ENCODE data around the gene TPCN2. TPM values are rescaled to one million over a fixed set of nuclear protein-coding genes. Genes with fewer than 3 reads are reported as not detected.

Gene TPCN2
- total RNA-seq, 6 experiments from 2014 or later, result 8.0 to 11.2 (median 9.0) TPM

- Mint-ChIP-seq H3K27me3 (ENCODE audit: insufficient read depth) (peaks cover 2% of the 10 kb centered on the region; the same call in 1 of the 2 replicates), H3K4me1 (ENCODE audit: low read depth) (peaks cover 48% of the 10 kb centered on the region), H3K36me3 (ENCODE audit: low read depth) (no peaks in the 10 kb centered on the region), H3K4me3 (no peak overlapping the region), H3K9me3 (no peaks in the 10 kb centered on the region), H3K27ac (peak overlapping the region; percentile 76)
- no peak for TF ChIP-seq CTCF (IDR thresholded peaks at IDR 0.05)
- no peak for DNase-seq
These were observed 47.3 kb upstream of the TPCN2 start for GRCh38 chr11:69001243-69002081.

- H3K27ac Mint-ChIP-seq, result no peak overlapping the region; the same call in 1 of the 2 replicates
- peaks cover 49% of the 10 kb centered on the region for H3K4me1 Mint-ChIP-seq (ENCODE audit: low read depth)
- no peak for DNase-seq
- H3K27me3 Mint-ChIP-seq (ENCODE audit: insufficient read depth), result peaks cover 2% of the 10 kb centered on the region; the same call in 1 of the 2 replicates
- no peak for TF ChIP-seq CTCF (IDR thresholded peaks at IDR 0.05)
- no peak overlapping the region for H3K4me3 Mint-ChIP-seq
- peaks cover under 1% of the 10 kb centered on the region; the same call in 1 of the 2 replicates for H3K36me3 Mint-ChIP-seq (ENCODE audit: low read depth)
- H3K9me3 Mint-ChIP-seq, result no peaks in the 10 kb centered on the region
These were observed 46.6 kb upstream of the TPCN2 start for GRCh38 chr11:69002110-69002569.

- peaks cover 55% of the 10 kb centered on the region for H3K4me1 Mint-ChIP-seq (ENCODE audit: low read depth)
- no peak overlapping the region for H3K4me3 Mint-ChIP-seq
- DNase-seq, result no peak
- H3K36me3 Mint-ChIP-seq (ENCODE audit: low read depth), result peaks cover 6% of the 10 kb centered on the region; the same call in 1 of the 2 replicates
- no peak overlapping the region for H3K27ac Mint-ChIP-seq
- no peaks in the 10 kb centered on the region for H3K9me3 Mint-ChIP-seq
- H3K27me3 Mint-ChIP-seq (ENCODE audit: insufficient read depth), result peaks cover 2% of the 10 kb centered on the region; the same call in 1 of the 2 replicates
- no peak for TF ChIP-seq CTCF (IDR thresholded peaks at IDR 0.05)
These were observed 46.0 kb upstream of the TPCN2 start for GRCh38 chr11:69002570-69003231.

GRCh38 chr11:69003301-69003865 lies 45.3 kb upstream of the TPCN2 start:
- Mint-ChIP-seq H3K27ac (no peak overlapping the region; the same call in 1 of the 2 replicates), H3K36me3 (ENCODE audit: low read depth) (peaks cover 9% of the 10 kb centered on the region; the same call in 1 of the 2 replicates), H3K27me3 (ENCODE audit: insufficient read depth) (peaks cover 2% of the 10 kb centered on the region; the same call in 1 of the 2 replicates), H3K9me3 (no peaks in the 10 kb centered on the region), H3K4me1 (ENCODE audit: low read depth) (peaks cover 57% of the 10 kb centered on the region), H3K4me3 (no peak overlapping the region)
- TF ChIP-seq CTCF (IDR thresholded peaks at IDR 0.05), result no peak
- no peak for DNase-seq

- peaks cover 2% of the 10 kb centered on the region; the same call in 1 of the 2 replicates for H3K27me3 Mint-ChIP-seq (ENCODE audit: insufficient read depth)
- H3K4me3 Mint-ChIP-seq, result no peak overlapping the region
- DNase-seq, result no peak
- no peaks in the 10 kb centered on the region for H3K9me3 Mint-ChIP-seq
- H3K4me1 Mint-ChIP-seq (ENCODE audit: low read depth), result peaks cover 57% of the 10 kb centered on the region
- no peak overlapping the region for H3K27ac Mint-ChIP-seq
- no peak for TF ChIP-seq CTCF (IDR thresholded peaks at IDR 0.05)
- peaks cover 9% of the 10 kb centered on the region; the same call in 1 of the 2 replicates for H3K36me3 Mint-ChIP-seq (ENCODE audit: low read depth)
These were observed 44.8 kb upstream of the TPCN2 start for GRCh38 chr11:69003866-69004367.

Measured in HFFc6 (cell line).